GM19395 (cell line): ENCODE data around the gene IGF2BP2.
A peak's percentile ranks its signal among the peaks of the same experiment; 100 is the strongest.
"Not testable (repeated sequence)": the region's sequence is repeated elsewhere in the genome, so short reads cannot be mapped to it uniquely, and the experiment has no call there.

Experiments
- ATAC-seq: cut with Tn5 transposase; IDR thresholded peaks from one replicate; pipeline ENCODE4 v1.9.1; 2021; ENCODE audit warnings: mild to moderate bottlenecking, moderate library complexity; ENCODE audit not compliant: unreplicated experiment

IGF2BP2 gene

DNA sequence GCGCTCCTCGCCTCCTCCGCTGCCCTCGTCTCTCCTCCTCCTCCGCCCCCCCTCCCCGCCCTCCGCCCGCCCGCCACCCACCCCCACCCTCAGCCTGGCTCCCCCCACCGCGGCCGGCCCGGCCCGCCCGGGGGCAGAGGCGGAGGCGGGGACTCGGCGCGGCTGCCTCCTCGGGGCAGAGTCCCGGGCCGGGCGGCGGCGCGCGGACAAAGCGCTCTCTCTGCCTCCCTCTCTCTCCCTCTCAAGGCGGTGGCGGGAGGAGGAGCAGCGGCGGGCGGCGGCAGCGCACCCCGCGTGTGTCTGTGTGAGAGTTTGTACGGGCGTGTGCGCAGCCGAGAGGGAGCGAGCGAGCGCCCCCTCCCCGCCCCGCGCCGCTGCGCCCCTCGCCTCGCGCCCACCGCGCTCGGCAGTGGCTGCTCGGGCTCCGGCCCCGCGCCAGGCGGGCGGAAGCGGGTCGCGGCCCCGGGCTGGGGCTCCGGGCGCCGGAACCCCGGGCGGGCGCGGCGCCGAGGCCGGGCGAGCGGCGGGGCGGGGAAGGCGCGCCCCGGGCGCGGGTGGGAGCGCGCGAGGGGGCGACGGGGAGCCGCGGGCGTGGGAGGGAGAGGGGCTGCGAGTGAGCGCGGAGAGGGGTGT is at the start of gene IGF2BP2:
IGF2BP2 (minus strand) TSS at position 37 of the 633 bp plus-strand sequence. CDS start 82 bp downstream, outside the sequence.
- ATAC-seq: peak; percentile 66

DNA sequence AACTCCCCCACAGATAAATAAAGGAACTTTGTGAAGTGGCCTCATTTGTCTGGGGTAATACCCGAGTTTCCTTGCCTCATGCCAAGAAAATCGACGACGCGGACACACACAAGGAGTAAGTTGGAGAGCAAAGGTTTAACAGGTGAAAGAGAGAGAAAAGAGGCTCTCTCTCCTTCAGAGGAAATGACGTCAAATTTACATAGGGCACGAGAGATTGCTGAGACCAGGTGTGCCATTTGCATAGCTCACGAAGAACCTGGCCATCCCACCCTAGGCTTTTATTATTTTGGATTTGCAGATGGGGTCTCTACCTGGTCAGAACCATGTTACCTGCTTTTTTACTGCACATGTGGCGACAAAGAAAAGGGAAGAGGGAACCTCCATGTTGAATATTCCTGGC is 49.3 kb upstream of the IGF2BP2 start:
- no peak for ATAC-seq

DNA sequence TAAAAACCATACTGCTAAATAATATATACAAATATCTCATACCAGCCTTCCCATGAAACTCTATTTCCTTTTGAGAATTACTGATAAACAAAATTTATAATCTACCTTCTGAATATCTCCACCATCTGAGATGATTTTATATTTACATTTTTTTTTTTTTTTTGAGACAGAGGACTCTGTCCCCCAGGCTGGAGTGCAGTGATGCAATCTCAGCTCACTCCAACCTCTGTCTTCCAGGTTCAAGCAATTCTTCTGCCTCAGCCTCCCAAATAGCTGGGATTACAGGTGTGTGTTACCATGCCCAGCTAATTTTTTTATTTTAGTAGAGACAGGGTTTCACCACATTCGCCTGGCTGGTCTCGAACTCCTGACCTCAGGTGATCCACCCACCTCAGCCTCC is 42.8 kb upstream of the IGF2BP2 start:
- no peak for ATAC-seq

DNA sequence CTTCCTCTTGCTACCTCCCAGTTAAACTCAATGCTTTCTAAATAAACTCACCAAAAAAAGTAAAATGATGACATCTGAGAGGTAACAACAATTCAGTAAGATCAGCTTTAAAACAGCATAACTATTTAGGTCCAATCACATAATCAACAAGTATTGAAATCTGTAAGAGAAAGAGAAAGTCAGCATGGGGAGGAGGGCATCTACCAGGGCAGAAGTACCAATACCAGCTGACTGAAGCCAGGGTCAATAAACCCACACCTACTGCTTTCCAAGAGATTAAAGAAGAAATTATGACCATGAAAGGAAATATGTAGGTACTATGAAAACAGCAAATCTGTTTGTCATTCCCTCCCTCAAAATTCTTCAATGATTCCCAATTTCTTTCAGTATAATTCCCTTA is 42.2 kb upstream of the IGF2BP2 start:
- ATAC-seq: no peak

DNA sequence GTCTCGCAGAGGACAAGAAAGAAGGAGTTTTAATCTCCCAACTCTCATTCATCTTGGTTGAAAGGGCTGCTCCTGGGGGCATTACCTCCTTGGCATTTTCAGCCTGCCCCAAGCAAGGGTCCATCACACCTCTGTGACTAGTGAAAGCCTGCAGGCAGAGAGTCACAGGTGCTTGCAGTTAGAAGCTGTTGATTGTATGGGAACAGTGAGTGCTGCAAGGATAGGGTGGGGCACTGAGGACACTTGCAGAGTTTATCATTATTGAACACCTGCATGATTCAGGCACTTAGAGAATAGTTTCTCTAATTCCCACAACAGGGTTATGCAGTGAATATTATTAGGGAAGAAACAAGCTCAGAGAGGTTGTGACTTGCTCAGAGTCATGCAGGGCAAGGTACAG is 41.7 kb upstream of the IGF2BP2 start:
- ATAC-seq: no peak

DNA sequence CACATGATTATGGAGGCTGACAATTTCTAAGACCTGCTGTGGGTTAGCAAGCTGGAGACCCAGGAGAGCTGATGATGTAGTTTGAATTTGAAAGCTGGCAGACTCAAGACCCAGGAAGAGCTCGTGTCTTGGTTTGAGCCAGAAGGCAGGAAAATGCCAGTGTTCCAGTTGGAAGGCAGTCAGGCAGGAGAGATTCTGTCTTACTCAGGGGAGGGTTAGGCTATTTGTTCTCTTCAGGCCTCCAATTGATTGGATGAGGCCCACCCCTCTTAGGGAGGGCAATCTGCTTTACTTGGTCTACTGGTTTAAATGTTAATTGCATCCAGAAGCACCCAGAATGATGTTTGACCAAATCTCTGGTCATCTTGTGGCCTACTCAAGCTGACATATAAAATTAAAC is 40.4 kb upstream of the IGF2BP2 start:
- no peak for ATAC-seq

DNA sequence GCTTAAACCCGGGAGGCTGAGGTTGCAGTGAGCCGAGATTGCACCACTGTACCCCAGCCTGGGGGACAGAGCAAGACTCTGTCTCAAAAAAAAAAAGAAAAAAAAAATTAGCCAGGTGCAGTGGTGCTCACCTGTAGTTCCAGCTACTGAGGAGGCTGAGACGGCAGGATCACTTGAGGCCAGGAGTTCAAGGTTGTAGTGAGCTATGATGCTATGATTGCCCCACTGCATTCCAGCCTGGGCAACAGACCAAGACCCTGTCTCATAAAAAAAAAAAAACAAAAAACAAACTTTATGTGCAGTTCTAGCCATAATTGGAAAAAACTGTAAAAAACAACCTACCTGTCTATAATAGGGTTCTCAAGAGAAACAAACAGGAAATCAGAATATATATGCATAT is 39.9 kb upstream of the IGF2BP2 start:
- no peak for ATAC-seq

DNA sequence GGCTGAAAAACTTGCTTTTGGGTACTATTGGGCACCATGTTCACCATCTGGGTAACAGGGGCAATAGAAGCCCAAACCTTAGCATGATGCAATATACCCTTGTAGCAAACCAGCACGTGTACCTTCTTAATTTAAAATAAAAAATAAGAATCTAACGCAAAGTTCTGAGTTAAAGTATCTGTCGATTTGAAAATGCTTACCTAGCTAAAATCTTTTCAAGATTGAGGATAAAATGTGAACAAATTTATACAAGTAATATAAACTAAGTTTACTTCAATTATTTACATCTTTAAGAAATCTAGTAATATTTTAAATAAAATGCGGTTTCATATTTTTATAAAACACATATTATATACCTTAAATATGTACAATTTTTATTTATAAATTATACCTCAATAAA is 38.1 kb upstream of the IGF2BP2 start:
- no peak for ATAC-seq

DNA sequence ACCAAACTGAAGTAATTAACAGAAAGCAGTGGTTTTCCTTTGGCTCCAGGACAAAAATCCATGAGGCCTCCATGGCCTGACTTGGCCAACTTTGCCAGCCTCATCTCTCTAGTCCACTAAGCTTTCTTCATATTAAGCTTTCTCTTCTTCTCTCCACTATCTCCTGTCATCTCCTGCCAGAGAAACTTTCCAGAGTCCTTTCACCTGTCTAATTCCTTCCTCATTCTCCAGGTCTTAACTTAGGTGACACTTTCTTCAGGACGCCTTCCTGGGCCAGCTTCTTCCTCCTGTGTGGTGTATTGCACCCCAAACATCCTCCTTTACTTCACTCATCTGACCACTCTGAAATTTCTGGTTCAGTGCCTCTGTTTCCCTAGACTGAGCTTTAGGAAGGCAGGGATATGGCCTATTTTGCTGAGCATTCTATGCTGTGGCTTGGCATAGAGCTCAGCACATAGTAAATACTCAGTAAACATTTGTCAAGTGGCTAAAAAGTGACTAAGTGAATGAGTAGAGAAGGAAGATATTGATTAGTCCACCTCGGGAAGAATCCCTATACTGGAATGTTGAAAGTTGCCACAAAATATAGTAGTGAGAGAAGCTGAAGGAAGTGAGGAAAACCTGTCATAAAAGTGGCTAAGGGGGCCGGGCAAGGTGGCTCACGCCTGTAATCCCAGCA is 34.6 kb upstream of the IGF2BP2 start:
- ATAC-seq: no peak

DNA sequence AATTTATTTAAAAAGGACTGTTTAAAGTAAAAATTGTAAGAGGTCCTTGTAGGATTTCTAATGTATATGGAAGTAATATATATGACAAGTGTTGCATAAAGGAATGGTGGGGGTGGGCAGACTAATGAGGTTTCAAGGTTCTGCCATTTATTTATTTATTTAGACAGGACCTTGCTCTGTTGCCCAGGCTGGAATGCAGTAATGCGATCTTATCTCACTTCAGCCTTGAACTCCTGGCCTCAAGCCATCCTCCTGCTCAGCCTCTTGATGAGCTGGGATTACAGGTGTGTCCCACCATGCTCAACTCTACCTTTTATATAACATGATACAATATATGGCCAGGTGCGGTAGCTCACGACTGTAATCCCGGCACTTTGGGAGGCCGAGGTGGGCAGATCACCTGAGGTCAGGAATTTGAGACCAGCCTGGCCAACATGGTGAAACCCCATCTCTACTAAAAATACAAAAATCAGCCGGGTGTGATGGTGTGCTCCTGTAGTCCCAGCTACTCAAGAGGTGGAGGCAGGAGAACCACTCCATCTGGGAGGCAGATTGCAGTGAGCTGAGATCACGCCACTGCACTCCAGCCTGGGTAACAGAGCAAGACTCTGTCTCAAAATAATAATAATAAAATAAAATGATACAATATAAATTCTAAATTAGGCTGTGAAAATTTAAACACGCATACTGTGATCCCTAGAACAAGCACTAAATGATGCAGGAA is 33.8 kb upstream of the IGF2BP2 start:
- no peak for ATAC-seq

DNA sequence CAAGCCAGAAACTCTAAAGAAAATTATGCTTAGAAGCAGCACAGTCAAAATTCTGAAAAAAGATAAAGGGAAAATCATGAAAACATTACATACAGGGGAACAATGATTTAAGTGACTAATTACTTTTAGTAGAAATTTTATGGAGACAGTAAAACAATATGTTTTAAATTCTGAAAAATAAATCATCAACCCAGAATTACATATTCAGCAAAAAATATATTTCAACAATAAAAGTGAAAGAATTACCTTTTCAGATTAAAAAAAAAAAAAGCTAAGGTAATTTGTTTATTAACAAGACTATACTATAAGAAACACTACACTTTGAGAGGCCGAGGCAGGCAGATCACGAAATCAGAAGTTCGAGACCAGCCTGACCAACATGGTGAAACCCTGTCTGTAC is 32.4 kb upstream of the IGF2BP2 start:
- no peak for ATAC-seq

DNA sequence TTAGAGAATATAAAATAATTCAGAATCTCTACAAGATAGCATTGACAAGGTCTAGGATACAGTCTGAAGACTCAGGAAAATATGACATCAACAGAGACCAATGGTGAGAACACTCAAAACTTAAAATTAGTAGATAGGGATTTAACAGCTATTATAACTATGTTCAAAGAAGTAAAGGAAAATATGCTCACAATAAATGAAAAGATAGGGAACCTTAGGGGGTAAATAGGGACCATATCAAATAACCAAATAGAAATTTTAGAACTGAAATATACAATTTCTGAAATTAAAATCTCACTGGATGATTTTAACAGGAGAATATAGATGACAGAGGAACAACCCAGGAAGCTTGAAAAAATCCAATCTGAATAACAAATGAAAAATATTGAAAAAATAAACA is 31.8 kb upstream of the IGF2BP2 start:
- no peak for ATAC-seq

DNA sequence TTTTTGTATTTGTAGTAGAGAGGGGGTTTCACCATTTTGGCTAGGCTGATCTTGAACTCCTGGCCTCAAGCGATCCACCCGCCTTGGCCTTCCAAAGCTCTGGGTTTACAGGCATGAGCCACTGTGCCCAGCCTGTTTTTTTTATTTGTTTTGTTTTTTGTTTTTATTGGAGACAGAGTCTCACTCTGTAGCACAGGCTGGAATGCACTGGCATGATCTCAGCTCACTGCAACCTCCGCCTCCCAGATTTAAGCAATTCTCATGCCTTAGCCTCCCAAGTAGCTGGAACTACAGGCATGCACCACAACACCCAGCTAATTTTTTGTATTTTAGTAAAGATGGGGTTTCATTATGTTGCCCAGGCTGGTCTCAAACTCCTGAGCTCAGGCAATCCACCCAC is 28.9 kb upstream of the IGF2BP2 start:
- not testable (repeated sequence) for ATAC-seq

DNA sequence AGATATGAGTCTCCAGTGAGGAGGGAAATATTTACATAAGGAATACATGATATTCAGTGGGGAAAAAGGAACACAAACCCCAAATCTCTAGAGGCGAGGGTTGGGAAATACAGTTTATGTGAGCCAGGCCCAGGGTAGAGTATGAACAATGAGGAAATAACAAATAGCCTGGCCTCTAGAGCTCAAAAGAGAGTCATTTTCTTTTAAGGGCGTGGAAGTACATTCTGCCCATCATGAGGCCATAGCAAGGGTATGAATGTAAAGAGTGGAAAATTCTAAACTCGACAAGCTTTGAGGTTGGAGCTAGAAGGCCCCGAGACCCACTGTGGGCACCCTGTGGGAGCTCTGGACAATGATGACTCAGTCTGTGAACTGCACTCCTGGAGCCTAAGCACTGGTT is 27.8 kb upstream of the IGF2BP2 start:
- ATAC-seq: no peak

DNA sequence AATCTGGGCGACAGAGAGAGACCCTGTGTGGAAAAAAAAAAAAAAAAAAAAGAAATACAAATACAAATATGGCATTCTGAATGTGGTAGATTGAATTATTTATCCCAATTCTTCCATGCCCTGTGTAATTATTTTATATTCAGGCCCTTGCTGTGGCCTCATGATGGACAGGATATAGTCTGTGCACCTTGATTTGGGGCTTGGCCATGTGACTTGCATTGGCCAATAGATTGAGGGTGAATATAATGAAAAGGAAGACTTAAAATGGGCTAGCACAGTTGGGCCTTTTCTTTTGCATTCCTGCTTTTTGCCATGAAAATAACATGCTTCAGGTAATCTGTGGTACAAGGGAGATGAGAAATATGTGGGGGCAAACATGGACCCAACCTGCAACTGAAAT is 27.1 kb upstream of the IGF2BP2 start:
- ATAC-seq: no peak

DNA sequence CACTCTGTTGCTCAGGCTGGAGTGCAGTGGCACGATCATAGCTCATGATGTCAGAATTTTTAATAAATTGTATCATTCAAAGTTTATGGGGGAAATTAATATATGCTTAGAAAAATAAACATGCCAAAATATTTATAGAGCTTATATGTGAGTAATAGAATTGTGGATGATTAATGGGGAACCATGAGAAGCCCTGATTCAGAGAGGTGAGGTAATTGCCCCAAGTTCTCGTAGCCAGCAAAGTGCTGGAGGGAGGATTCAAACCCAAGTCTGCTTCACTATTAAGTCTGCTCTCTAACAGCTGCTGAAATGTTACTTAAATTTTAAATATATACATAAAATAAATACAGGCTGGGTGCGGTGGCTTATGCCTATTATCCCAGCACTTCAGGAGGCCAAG is 26.2 kb upstream of the IGF2BP2 start:
- no peak for ATAC-seq

DNA sequence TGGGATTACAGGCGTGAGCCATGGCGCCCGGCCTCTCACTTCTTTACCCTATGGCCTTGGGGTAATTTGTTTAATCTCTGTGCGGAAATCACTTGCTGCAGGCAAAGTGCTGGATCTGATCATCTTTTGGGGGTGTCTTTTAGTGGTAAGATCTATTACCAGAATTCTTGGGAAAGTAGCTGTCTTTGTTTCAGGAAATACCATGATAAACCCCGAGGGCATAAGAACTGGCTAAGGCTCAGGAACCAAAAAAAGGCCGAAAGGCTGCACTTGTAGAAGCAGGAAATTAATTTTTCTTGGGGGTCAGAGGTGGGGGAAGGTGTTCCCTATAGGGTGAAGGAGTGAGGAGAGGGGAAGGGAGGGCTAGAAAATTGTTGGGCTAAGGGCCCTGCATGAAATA is 22.7 kb upstream of the IGF2BP2 start:
- no peak for ATAC-seq

DNA sequence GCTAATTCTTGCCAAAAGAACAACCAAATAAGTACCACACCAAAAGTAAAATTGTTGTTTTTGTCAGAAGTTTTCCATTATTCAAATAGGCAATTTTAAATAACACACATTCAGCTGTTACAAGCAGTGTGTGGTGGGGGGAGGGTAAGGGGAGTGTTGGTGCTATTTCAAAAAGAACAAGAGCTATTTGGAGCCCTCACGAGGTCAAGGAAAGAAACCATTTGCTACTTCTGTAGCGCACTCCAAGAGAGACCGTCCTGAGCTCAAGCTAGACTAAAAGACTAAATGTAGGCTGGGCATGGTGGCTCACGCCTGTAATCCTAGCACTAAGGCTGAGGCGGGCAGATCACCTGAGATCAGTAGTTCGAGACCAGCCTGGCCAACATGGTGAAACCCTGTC is 21.2 kb upstream of the IGF2BP2 start:
- no peak for ATAC-seq

DNA sequence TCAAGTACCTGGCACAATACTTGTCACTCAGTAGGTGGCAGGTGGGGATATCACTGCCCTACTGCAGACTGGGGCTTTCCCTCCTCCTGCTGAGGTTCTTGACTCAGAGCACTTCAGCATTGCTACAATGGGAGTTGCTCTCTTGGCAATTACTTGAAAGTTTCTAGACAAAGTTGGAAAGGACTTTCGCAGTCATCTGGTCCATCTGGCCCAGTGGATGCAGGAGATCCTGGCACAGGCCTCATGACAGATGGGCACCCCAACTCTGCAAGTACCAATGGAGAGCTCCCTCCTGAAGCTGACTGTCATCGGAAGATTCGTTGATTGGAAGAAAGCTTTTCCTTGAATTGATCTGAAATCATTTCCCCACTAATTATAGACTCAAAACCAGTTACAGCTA is 19.2 kb upstream of the IGF2BP2 start:
- no peak for ATAC-seq

DNA sequence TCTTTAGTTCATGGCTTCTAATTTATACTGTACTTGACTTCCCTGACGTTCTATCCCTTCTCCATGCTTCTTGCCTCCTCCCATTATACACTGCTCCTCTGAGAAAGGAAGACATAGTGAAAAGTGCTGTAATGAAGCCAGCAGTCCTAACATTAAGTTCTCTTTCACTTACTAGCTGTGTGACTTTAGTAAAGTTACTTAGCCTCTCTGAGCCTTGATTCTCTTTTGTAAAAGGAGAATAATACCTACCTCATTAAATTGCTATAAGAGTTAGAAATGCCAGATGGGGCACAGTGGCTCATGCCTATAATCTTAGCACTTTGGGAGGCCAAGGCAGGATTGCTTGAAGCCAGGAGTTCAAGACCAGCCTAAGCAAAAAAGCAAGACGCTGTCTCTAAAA is 18.8 kb upstream of the IGF2BP2 start:
- ATAC-seq: no peak

DNA sequence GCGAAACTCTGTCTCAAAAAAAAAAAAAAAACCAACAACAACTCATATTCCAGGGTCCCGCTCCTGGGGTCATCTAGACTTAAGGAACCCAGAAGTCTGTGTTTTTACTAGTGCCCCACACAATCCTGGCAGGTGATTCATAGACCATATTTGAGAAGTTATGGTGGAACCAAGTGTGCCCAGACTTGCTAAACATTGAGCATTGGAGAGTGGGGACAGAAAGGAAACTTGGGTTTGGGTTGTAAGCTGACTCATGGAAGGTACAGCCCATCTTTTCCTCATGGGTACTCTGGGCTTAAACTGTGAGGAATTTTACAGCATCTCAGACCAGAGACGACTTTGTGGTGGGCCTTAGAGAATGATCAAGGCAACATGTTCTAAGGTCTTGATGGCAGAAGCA is 18.3 kb upstream of the IGF2BP2 start:
- no peak for ATAC-seq

DNA sequence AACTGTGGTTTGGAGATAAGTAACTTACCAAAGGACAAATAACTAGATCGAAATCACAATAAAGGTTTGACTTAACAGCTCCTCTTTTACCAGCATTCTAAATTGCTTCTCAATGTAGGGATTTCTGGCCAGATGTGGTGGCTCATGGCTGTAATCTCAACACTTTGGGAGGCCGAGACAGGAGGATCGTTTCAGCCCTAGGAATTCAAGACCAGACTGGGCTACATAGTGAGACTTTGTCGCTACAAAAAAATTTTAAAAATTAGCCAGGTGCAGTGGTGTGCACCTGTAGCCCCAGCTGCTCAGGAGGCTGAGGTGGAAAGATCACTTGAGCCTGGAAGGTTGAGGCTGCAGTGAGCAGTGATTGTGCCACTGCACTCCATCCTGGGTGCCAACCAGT is 17.4 kb upstream of the IGF2BP2 start:
- no peak for ATAC-seq
